GM21515 (cell line): ENCODE results near the gene GTPBP6.
"Not testable (repeated sequence)": the region's sequence is repeated elsewhere in the genome, so short reads cannot be mapped to it uniquely, and the experiment has no call there.

Experiments
- ATAC-seq: cut with Tn5 transposase; IDR thresholded peaks from one replicate; pipeline ENCODE4 v1.9.1; 2021; ENCODE audit not compliant: unreplicated experiment

The GTPBP6 gene

GRCh38 chrX:352181-352580 lies 33.6 kb upstream of the GTPBP6 start:
- ATAC-seq: no peak

DNA sequence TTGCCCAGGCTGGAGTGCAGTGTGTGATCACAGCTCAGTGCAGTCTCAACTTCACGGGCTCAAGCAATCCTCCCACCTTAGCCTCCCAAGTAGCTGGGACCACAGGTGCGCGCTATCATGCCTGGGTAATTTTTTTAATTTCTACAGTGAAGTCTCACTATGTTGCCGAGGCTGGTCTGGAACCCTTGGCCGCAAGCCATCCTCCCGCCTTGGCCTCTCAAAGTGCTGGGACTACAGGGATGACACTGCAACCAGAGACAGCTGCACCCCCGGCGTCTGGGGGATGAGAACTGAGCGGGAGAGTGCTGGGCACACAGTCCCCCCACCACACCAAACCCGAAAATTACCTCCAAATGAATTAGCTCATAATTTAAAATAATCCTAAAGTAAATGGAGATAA lies 33.1 kb upstream of the GTPBP6 start:
- ATAC-seq: no peak

DNA sequence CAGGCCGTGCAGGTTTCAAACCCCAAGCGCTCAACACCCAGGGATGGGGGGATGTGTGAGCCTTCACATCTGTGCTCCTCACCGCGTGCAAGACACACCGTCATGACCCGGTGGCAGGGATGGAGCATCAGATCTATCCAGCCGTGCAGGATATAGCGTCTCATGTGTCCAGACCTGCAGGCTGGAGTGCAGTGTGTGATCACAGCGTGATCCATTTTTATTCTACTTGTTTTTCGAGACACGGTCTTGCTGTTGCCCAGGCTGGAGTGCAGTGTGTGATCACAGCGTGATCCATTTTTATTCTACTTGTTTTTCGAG lies 32.7 kb upstream of the GTPBP6 start:
- ATAC-seq: not testable (repeated sequence)

GRCh38 chrX:350534-351323 lies 32.1 kb upstream of the GTPBP6 start:
- ATAC-seq: no peak

DNA sequence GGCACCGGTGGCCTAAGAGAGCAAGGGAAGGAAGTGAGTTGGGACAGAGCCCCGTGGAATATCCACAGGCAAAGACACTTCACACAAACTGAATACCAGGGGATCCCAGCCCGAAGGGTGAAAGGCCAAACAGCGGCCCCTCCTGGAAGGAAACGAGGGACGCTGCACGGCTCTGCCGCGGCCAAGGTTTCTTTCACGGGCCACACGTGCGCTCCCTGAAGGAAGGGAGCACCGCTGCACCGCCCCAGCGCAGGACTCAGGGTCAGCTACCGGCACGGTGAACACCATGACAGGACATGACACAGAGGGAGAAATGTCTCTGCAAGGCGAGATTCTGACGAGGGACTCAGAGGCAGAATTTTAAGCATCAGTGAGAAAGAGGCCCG lies 31.5 kb upstream of the GTPBP6 start:
- ATAC-seq: no peak

- no peak for ATAC-seq
These were observed 31.1 kb upstream of the GTPBP6 start for GRCh38 chrX:349702-350101.

GRCh38 chrX:349196-349595 lies 30.6 kb upstream of the GTPBP6 start:
- ATAC-seq: no peak

GRCh38 chrX:348461-349117 lies 30.0 kb upstream of the GTPBP6 start:
- no peak for ATAC-seq

DNA sequence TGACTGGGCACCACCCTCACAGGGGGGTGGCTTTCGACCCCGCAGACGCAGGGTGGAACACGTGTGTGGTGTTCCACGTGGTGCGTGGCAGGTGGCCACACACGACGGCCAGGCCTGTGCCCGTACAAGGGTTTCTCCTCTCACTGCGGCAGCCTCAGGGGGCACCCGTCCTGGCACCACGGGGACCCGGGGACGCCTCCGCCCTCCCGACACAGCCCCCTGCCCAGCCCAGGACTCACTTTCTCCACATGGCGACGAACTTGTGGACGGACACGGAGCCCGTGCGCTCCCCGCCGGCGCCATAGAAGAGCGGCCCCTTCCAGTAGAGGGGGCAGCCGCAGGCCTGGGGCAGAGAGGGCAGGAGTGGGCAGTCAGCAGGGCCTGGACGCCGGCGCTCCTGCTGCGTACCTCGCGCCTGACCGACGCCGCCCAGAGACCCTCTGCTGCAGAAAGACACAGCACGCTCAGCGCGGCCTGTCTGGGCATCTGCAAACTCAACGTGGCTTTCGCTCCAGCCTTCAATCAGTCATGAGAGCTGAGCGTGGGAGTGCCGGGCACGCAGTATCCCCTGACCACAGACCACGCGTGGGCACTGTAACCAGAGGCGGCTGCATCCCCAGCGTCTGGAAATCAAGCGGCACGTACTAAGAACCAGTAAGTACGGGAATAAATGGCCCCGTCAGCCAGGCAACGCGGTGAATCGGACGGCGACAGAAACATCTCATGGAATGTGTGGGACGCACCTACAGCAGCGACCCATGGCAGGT lies 28.9 kb upstream of the GTPBP6 start:
- no peak for ATAC-seq

- ATAC-seq: no peak
These were observed 27.6 kb upstream of the GTPBP6 start for GRCh38 chrX:346034-346813.

DNA sequence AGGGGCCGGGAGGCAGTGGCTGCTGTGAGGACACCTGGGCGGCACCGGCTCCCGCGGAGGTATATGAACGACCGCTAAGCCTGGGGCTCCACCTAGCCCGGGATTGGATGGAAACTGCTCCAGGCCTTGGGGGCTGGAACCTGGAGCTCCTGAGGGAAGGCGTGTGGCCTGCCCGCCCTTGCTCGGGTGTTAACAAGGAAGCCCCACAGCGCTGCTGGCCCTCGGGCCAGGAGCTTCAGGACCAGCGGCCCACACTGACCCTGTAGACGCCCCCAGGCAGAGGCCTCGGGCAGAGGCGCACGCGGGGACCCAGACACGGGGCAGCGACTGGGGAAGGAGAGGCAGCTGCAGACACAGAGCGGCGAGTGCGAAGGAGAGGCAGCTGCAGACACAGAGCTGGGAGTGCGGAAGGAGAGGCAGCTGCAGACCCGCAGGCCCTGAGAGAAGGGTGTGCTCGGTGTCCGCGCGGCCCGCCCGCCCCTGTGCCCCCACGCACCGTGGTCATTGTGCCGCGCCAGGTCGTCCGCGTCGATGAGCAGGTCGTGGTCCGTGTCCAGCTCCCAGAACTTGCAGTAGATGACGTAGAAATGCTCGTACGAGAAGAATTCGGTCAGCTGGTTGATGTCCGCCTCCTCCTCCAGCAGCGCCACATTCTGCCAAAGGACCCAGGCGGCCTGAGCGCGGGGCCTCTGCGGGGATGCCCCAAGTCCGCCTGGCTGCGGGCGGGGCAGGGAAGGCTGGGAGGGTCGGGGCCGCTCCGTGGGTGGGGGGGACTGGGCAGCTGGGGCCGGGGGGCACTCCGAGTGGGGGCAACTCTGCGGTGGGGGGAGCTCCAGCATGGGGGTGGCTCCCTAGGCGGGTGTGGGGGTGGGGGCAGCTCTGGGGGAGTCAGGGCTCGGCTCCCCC lies 26.7 kb upstream of the GTPBP6 start:
- ATAC-seq: no peak

DNA sequence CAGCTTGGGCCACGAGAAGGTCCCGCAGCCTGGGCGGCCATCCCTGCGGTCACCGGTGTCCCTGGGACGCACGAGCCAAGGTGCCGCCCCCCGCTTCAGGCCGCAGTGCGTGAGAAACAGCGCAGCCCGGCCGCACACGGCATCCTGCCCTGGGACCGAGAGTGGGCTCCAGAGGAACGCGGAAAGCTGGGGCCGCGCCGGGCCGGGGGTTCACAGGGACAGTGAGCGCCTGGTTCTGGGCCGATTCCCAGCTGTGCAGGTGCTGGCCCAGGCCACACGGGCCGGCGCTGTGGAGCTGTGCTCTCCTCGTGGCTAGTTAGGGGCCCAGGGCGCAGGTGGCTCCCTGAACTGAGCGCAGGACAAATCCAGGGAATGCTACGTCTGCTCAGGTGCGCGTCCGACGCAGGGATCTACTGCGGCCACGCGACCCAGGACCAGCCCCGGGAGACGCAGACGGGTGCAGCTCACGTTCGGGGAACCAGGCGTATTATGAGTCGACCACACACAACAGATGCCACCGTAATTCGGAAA lies 25.8 kb upstream of the GTPBP6 start:
- no peak for ATAC-seq

- no peak for ATAC-seq
These were observed 23.0 kb upstream of the GTPBP6 start for GRCh38 chrX:341541-342101.

GRCh38 chrX:340641-341423 lies 22.2 kb upstream of the GTPBP6 start:
- ATAC-seq: no peak

DNA sequence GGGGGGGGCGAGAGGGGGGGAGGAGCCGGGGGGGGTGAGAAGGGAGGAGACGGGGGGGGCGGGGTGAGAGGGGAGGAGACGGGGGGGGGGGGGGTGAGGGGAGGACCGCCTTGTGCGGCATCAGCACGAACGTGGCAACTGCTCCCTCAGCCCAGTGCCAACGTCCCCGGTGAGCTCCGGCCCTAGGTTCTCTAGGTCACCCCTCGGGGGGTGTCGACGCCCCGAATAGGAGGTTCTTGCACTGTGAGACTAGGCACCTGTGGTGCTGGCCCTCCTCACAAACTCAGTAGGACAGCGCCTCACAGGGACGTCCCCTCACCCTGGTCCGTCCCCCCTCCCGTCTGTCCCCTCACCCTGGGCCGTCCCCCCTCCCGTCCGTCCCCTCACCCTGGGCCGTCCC lies 21.5 kb upstream of the GTPBP6 start:
- no peak for ATAC-seq

DNA sequence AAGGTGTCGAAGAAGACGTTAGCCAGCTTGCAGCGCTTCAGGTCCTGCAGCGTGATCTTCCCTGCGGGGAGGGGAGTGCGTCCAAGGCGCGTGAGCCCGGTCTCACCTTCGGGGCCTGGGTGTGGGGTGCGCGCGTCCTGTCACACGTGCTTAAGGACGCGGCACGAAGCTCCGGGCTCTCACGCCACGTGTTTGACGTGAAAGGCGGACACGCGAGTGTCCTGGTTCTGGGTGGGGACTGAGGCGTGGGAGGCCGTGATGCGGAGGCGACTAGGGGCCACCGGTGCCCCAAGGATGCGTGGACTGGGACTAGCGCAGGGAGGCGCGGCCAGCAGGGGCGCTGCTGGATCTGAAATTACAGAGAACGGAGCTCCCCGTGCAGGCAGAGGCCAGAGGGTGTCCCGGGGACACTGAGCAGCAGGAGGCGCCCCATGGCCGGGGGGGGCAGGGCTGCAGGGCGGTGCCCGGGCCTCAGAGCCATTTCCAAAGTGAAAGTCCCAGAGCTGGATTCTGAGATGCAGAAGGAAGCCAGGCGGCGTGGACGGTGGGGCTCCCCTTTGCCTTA lies 20.3 kb upstream of the GTPBP6 start:
- no peak for ATAC-seq

- ATAC-seq: no peak
These were observed 19.8 kb upstream of the GTPBP6 start for GRCh38 chrX:338281-338835.

- ATAC-seq: no peak
These were observed 18.8 kb upstream of the GTPBP6 start for GRCh38 chrX:337331-337831.
